Midbrain (tissue), 1 donor: Measurements from ENCODE around the gene MMAA.
"Not testable (repeated sequence)": the region's sequence is repeated elsewhere in the genome, so short reads cannot be mapped to it uniquely, and the experiment has no call there.

Experiments used
- DNase-seq: peaks from one replicate; lab custom pipeline; 2025; lab: John Stamatoyannopoulos, UW

Gene MMAA

DNA sequence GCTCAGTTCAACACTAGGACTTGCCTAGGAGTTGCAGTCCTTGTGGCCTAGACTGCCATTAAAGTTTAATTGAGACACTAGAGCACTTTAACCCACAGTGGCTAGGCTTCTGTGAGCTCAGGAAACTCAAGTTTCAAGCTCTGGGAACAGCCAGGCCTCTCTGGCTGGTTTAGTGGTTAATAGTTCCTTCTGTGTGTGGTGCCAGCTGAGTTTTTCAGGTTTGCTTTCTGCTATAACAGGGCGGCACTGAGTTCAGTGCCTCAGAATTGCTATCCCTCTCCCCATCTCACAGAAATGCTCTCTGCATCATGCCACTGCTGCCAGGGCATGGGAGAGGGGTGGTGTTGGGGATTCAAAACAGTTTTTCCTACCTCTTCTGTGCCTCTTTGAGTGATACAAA is 15.9 kb downstream of the MMAA start:
- no peak for DNase-seq

DNA sequence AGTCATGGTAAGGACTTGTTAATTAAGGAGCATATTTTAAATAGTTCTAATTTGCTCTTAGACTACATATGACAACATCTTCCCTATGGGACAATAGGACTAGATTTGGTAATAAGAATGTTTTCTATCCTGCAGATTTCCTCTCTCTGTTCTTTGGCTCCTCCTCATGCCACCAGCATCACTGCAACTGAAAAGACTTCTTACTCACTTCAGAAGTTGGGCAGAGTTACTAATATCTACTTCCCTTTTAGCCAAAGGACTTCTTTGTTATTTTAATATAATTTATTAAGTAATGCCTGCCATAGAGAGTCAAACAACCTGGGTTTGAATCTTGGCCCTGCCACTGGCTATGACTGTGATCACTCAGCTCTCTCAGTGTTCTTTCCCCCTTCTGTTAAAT is 16.4 kb downstream of the MMAA start:
- no peak for DNase-seq

DNA sequence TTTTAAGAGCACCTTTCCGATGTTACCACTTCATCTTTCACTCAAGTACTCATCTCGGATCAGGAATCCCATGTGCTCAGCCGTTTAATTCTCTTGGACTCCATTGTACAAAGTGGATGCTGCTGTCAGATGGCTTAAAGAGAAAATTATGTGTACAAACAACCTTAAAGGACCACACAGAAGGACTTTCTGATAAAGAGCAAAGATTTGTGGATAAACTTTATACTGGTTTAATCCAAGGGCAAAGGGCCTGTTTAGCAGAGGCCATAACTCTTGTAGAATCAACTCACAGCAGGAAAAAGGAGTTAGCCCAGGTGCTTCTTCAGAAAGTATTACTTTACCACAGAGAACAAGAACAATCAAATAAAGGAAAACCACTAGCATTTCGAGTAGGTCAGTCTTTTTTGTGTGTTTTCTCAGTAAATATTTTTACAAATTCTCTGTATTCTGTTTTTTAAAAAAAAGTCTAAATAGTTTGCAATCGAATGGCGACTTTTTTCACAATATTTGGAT is 20.1 kb downstream of the MMAA start:
- DNase-seq: no peak

DNA sequence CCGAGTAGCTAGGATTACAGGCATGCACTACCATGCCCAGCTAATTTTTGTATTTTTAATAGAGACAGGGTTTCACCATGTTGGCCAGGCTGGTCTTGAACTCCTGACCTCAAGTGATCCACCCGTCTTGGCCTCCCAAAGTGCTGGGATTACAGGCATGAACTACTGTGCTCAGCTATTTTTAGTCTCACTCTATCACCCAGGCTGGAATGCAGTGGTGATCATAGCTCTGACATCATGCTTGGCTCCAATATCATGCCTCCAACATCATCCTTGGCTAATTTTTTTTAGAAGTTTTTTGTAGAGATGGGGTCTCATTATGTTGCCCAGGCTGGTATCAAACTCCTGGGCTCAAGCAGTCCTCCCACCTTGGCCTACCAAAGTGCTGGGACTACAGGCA is 21.1 kb downstream of the MMAA start:
- DNase-seq: not testable (repeated sequence)

DNA sequence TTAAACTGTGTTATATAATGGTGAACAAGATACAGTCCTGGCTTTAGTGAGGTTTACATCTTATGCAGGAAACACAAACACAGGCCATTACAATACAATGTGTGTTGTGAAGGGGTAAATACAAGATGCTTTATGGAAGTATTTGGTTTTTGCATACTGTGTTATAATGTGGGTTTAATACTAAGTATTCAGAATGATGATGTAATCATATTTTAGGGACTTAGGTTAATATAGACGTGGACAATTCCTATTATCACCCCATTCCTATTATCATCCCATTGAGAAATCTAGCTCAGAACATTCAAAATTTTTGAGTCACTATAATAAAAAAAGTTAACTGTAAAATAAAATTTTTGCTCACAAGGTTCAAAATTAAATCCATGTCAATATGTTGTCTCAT is 24.1 kb downstream of the MMAA start:
- DNase-seq: no peak

DNA sequence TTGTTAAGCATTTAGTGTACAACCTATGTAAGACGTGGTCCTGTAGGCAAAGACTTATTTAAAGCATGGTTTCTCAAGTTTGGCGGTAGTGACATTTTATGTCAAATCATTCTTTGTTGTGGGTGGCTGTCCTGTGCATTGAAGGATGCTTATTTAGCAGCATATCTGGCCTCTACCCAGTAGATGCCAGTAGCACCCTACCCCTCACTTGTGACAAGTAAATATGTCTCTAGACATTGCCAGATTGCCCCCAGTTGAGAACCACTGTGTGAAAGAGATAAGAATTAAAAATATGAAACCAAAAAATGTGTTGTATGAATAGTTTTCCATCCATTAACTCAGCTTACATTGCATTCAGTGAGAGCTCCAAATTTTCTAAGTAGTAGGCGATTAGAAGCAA is 25.5 kb downstream of the MMAA start:
- no peak for DNase-seq

DNA sequence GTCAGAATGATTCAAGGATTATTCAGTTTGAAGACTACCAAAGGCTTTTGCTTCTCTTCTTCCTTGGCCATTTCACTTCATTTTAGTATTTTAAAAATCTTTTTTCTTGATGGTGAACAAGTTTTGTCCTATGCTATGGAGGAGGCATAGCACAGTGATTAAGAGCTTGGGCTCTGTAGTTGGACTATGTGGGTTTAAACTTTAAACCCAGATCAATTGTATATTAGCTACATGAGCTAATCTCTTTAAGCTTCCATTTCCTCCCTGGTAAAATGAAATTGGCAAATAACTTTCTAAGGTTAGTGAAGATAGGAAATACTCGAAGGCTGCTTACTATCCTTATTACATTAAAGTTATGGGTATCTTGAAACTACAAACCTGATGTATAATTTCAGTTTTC is 37.0 kb downstream of the MMAA start:
- DNase-seq: no peak

DNA sequence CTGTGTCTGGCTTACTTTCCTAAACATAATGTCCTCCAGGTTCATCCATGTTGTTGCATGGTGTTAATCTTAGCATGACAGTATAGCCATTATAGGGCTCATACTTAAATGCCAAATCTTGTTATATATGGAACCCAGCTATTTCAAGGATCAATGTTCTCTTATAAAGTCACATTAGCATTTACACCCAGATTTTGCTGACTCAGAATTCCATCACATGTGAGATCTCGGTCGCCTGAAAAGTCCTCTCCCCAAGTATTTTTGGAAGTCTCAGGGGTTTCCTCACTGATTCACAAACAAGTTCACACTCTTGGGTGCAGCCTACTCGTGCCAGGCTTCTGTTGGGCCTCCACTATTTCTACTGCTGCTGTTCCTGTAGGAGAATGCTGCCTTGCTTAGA is 40.9 kb downstream of the MMAA start:
- DNase-seq: no peak

DNA sequence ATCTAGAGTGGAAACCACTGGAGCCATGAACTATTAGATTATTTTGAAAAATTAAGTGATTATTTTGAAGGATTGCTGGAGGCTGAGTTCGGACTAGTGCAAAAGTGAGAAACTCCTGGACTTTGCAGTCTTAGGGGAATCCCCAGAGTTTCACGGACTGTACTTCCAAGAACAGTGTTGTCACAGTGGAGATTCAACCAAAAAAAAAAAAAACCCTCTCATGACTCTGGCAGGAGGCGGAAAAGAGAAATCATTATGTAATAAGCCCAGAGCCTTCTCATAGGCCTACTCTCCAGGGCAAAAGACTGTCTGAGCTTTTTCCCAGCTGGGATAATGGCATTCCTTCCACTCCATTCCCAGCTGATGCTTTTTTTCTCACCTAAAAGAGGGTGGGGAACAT is 44.0 kb downstream of the MMAA start:
- no peak for DNase-seq

DNA sequence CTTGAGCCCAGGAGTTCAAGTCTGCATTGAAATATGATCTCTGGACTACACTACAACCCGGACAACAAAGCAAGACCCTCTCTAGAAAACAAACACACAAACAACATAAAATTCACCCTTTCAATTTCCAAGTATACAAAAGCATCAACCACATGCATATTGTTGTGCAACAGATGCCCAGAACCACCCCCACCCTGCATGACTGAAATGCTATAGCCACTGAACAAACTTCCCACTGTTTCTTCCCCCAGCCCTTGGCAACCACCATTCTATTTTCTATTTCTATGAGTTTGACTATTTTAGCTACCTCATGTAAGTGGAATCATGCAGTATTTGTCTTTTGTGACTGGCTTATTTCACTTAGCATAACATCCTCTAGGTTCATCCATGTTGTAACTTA is 46.6 kb downstream of the MMAA start:
- DNase-seq: no peak

DNA sequence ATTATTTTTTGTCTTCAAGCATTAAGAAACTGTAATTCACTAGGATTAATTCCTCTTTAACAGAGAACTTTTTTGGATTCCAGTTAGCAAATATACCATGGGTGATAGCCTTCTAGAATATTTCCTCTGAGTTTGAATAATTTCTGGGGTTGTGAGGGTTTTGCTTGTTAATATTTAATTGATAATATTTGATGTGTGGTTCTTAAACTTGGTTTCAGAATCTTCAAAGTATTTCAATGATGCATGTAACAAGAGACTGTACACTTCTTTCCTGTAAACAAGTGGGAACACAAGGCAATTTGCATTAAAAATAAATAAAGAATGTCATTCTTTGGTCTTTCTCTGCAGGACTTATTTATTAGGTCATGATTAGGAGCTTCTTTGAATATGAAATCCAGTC is 51.2 kb downstream of the MMAA start:
- DNase-seq: no peak

DNA sequence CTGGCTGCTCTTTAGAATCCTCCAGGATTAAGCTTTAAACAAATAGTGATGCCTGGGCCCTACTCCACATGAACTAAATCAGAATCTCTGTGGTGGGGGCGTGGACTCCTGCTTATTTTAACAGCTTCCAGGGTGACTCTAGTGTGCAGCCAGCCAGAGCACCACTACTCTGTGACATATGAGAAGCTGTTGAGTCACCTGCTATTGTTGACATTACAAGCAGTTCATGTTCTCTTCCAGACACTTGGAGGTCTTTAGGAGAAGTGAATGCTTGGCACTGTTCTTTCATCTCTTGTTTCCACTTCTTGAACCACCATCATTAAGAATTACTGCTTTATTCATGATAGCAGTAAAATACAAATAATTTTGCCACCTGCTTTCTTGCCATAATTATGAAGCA is 60.3 kb downstream of the MMAA start:
- no peak for DNase-seq

DNA sequence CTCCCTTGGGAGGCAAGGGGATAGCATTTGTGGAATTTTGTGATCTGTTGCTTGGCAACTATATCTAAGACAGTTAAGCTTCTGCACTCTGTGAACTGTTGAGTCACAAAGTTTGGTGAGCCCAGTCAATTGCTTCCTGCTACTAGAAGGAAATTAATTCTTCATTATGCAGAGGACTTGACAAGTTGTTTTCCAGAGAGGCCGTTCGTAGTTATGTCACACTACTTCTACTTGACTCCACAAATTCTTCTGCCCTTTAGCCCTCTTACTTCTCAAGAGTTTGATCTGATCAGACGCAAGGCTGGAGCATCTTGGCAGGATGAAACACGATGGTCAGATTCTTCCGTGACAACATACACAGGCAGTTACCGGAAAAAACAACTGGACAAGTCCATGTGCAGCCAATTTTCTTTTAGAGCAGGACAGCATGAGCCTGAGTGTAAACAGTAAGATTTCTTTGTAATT is 60.8 kb downstream of the MMAA start, which contains the start of gene C4orf51:
TSS of gene C4orf51 (plus strand) at position 156 of the 465 bp plus-strand sequence. CDS start at position 214, 58 bp downstream.
- no peak for DNase-seq

DNA sequence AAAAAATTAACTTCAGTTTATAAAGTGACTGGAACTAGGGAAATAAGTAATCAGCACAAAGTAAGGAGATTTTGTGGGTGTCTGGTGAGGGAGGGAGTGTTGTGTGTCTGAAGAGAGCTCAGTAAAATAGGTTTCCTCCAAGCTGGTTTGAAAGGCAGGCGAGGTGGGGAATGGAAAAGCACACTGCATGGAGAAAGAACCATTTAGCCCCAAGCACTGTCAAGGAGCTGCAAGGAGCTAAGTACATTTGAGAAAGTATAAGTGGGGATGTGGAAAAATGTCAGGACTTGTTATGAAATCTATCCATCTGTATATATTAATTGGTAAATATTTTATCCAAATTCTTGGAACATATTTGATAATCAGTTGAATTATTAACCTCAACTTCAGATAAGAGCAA is 61.7 kb downstream of the MMAA start:
- DNase-seq: no peak

DNA sequence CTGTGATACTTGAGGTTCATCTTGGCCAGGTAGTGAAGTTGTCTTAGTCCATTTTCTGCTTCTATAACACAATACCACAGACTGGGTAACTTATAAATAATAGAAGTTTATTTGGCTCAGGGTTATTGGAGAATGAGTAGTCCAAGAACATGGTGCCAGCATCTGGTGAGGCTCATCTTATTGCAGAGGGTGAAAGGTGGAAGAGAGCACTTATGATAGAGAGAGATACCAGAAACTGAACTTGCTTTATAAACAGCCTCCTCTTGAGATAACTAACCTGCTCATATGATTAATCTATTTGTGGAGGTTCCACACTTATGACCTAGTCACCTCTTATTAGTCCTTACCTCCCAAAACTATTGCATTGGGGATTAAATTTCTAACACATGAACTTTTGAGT is 62.3 kb downstream of the MMAA start:
- no peak for DNase-seq

DNA sequence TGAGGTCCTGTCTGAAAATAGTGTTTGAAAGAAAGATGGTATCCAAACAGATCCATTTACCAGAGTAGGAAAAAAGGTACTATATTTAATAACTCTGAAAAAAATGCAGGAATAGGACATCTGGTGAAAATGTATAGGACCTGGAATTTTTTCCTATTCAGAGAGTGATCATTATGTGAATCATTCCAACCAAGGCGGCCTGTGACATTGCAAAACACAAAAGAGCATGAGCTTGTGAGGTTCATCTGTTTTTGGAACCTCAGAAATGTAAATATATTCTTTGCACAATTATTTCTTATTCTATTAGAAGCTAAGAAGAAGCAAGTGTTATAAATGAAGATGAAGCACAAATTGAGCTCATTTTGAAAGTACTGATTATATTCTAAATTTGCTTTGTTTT is 62.8 kb downstream of the MMAA start:
- no peak for DNase-seq

DNA sequence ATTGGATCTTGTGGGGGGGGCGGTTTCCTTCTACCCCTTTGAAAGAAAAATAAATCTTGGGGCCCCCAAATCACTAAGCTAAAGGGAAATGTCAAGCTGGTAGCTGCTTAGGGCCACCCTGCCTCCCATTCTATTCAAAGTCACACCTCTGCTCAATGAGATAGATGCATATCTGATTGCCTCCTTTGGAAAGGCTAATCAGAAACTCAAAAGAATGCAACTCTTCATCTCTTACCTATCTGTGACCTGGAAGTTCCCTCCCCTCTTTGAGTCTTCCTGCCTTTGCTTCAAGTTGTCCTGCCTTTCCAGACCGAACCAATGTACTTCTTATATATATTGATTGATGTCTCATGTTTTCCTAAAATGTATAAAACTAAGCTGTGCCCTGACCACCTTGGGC is 67.8 kb downstream of the MMAA start:
- no peak for DNase-seq

DNA sequence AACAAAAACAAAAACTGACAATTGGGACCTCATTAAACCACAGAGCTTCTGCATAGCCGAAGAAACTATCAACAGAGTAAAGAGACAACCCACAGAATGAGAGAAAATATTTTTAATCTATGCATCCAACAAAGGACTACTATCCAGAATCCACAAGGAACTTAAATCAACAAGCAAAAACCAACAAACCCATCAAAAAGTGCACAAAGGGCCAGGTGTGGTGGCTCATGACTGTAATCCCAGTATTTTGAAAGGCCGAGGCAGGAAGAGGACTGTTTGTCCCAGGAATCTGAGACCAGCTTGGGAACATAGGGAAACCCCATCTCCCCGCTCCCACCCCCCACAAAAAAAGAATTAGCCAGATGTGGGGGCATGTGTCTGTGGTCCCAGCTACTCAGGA is 71.4 kb downstream of the MMAA start:
- DNase-seq: no peak

DNA sequence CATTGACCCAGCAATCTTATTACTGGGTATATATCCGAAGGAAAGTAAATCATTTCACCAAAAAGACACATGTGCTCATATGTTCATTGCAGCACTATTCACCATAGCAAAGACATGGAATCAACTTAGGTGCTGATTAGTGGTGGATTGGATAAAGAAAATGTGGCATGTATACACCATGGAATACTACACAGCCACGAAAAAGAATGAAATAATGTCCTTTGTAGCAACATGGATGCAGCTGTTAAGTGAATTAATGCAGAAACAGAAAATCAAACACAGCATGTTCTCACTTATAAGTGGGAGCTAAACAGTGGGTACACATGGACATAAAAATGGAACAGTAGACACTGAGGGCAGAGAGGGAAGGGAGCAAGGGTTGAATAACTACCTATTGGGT is 72.2 kb downstream of the MMAA start:
- DNase-seq: not testable (repeated sequence)

DNA sequence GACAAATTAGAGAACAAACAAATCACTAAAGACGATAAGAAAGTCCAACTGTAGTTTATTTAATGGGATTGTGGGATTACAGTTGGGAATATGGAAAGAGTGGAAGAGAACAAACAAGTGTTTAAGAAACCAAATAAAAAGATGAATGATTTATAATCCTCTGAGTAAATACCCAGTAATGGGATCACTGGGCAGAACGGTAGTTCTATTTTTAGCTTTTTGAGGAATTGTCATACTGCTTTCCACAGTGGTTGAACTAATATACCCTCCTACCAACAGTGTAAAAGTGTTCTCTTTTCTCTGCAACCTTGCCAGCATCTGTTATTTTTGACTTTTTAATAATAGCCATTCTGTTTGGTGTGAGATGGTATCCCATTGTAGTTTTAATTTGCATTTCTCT is 75.7 kb downstream of the MMAA start:
- no peak for DNase-seq

DNA sequence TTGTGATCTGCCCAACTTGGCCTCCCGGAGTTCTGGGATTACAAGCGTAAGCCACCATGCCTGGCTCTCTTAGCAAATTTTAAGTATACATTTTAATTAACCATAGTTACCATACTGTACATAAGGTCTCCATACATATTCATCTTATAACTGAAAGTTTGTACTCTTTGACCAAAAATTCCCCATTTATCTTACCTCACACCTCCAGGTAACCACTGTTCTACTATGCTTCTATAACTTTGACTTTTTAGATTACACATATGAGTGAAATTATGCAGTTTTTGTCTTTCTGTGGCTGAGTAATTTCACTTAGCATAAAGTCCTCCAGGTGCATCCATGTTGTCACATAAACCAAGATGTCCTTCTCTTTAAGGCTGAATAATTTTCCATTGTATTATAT is 78.1 kb downstream of the MMAA start:
- DNase-seq: no peak

DNA sequence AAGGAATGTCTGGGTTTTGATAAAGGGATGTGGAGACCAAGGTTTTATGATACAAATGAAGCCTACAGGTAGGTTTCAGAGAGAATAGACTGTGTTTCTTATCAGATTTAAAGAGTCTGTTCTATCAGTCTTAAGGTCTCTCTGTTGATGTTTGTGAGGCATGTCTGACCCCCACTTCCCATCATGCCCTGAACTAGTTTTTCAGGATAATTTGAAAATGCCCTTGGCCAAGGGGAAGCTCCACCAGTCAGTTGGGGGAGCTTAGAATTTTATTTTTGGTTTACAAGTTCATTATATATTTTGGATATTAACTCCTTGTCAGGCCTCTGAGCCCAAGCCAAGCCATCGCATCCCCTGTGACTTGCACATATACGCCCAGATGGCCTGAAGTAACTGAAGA is 79.3 kb downstream of the MMAA start:
- no peak for DNase-seq

DNA sequence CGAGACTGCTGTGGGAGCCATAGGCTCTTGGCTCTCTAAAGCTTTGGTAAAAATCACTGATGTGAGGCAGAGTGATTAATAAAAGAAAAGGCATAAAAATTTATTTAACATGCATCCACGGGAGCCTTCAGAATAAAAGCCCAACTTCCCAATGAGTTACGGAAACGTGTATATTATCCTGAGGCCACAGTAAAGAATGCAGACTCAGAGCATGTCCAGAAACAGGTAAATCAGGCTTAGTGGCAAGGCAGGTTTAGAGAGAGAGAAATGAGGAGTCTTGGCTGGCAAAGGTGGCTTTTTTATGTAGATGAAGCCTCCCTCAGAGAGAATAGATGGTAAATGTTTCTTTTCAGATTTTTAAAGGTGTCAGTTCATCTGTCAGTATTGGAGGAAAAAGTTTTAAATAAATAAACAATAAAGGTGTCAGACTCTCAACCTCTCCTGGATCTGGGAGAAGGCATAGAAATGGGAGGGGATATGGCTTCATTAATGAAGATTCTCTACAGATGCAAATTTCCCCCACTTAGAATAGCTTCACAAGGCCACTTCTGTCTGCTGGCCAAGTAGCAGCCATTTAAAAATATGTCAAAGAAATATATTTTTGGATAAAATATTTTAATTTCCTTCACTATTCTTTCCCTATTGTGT is 84.8 kb downstream of the MMAA start:
- no peak for DNase-seq

DNA sequence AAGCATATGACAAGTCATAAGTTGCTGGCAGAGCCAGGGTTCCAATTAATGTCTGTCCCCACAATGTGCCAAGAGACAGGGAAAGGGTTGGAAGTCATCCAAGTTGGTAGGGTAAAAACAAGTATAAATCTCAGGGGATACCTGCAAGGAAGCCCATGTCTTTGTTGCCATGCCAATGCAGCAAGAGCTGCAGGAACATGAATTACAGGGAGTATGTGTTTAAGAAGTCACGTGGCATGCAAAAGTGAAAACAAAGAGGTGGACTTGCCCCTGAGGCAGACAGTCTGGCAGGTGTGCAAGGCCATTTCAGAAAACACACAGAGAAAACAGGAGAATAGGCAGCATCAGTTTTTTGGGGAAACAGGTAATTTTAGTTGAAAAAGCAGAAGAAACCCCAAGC is 90.2 kb downstream of the MMAA start:
- no peak for DNase-seq
